ENCODE results near the gene ELMOD1.
A peak's percentile ranks its signal among the peaks of the same experiment; 100 is the strongest.

ELMOD1 gene

GRCh38 chr11:107593951-107594350, 3.0 kb downstream of the ELMOD1 start:
- in situ Hi-C loops (cut with MboI; ENCODE audit: low sequenced_read_pairs), result no loop called here
- DNase-seq (ENCODE audit: low spot score in 2 of 2), result peak in 1 of 2 experiments; percentile 11
- Histone ChIP-seq H3K27me3 (ENCODE audit: low read depth) (peaks cover 46% of the 10 kb centered on the region), H3K4me1 (peaks cover 3% of the 10 kb centered on the region; the same call in 1 of the 2 replicates), H3K36me3 (replicated peaks) (no peaks in the 10 kb centered on the region), H3K4me3 (no peak overlapping the region), H3K9me3 (peaks cover 2% of the 10 kb centered on the region; the same call in 1 of the 2 replicates)

- no peaks in the 10 kb centered on the region for H3K9me3 ChIP-seq
- in situ Hi-C loops (cut with MboI; ENCODE audit: low sequenced_read_pairs), result no loop called here
- no peaks in the 10 kb centered on the region for H3K36me3 ChIP-seq (replicated peaks)
- no peak for DNase-seq (ENCODE audit: low spot score in 2 of 2)
- no peak overlapping the region for H3K4me3 ChIP-seq
- peaks cover 3% of the 10 kb centered on the region; the same call in 1 of the 2 replicates for H3K4me1 ChIP-seq
- H3K27me3 ChIP-seq (ENCODE audit: low read depth), result peaks cover 45% of the 10 kb centered on the region
Observed at GRCh38 chr11:107594736-107595135, 3.8 kb downstream of the ELMOD1 start.

GRCh38 chr11:107598225-107599139, 7.5 kb downstream of the ELMOD1 start:
- H3K4me3 ChIP-seq, result no peak overlapping the region

GRCh38 chr11:107605061-107606006, 14.4 kb downstream of the ELMOD1 start:
- Histone ChIP-seq H3K36me3 (replicated peaks) (no peaks in the 10 kb centered on the region), H3K4me3 (no peak overlapping the region), H3K9me3 (no peaks in the 10 kb centered on the region), H3K4me1 (peaks cover 10% of the 10 kb centered on the region), H3K27me3 (ENCODE audit: low read depth) (no peaks in the 10 kb centered on the region)
- no peak for DNase-seq (ENCODE audit: low spot score in 2 of 2)
- in situ Hi-C loops (cut with MboI; ENCODE audit: low sequenced_read_pairs), result no loop called here

More at GRCh38 chr11:107598225-107599139, 7.5 kb downstream of the ELMOD1 start:
- no peaks in the 10 kb centered on the region for H3K9me3 ChIP-seq
- in situ Hi-C loops (cut with MboI; ENCODE audit: low sequenced_read_pairs), result no loop called here
- H3K36me3 ChIP-seq (replicated peaks), result no peaks in the 10 kb centered on the region
- peaks cover 23% of the 10 kb centered on the region for H3K27me3 ChIP-seq (ENCODE audit: low read depth)
- peaks cover 4% of the 10 kb centered on the region; the same call in 1 of the 2 replicates for H3K4me1 ChIP-seq
- peak in 1 of 2 experiments; percentile 52 for DNase-seq (ENCODE audit: low spot score in 2 of 2)

GRCh38 chr11:107606141-107606540, 15.2 kb downstream of the ELMOD1 start:
- no peaks in the 10 kb centered on the region for H3K36me3 ChIP-seq (replicated peaks)
- in situ Hi-C loops (cut with MboI; ENCODE audit: low sequenced_read_pairs), result no loop called here
- no peak overlapping the region for H3K4me3 ChIP-seq
- peaks cover 10% of the 10 kb centered on the region for H3K4me1 ChIP-seq
- DNase-seq (ENCODE audit: low spot score in 2 of 2), result peak in 1 of 2 experiments; percentile 18
- H3K27me3 ChIP-seq (ENCODE audit: low read depth), result no peaks in the 10 kb centered on the region
- H3K9me3 ChIP-seq, result no peaks in the 10 kb centered on the region

- no peaks in the 10 kb centered on the region for H3K9me3 ChIP-seq
- DNase-seq (ENCODE audit: low spot score in 2 of 2), result no peak
- H3K36me3 ChIP-seq (replicated peaks), result no peaks in the 10 kb centered on the region
- in situ Hi-C loops (cut with MboI; ENCODE audit: low sequenced_read_pairs), result no loop called here
- peaks cover 6% of the 10 kb centered on the region for H3K4me1 ChIP-seq
- no peaks in the 10 kb centered on the region for H3K27me3 ChIP-seq (ENCODE audit: low read depth)
- H3K4me3 ChIP-seq, result no peak overlapping the region
Observed at GRCh38 chr11:107608809-107609208, 17.9 kb downstream of the ELMOD1 start.

GRCh38 chr11:107609400-107610218, 18.7 kb downstream of the ELMOD1 start:
- no peak for DNase-seq (ENCODE audit: low spot score in 2 of 2)
- Histone ChIP-seq H3K4me1 (peaks cover 6% of the 10 kb centered on the region), H3K36me3 (replicated peaks) (no peaks in the 10 kb centered on the region), H3K27me3 (ENCODE audit: low read depth) (no peaks in the 10 kb centered on the region), H3K9me3 (no peaks in the 10 kb centered on the region), H3K4me3 (no peak overlapping the region)
- in situ Hi-C loops (cut with MboI; ENCODE audit: low sequenced_read_pairs), result no loop called here

- Histone ChIP-seq H3K9me3 (no peaks in the 10 kb centered on the region), H3K27me3 (ENCODE audit: low read depth) (no peaks in the 10 kb centered on the region), H3K36me3 (replicated peaks) (no peaks in the 10 kb centered on the region), H3K4me1 (no peaks in the 10 kb centered on the region; the same call in 1 of the 2 replicates), H3K4me3 (no peak overlapping the region)
- in situ Hi-C loops (cut with MboI; ENCODE audit: low sequenced_read_pairs), result no loop called here
- no peak for DNase-seq (ENCODE audit: low spot score in 2 of 2)
Observed at GRCh38 chr11:107612445-107612844, 21.5 kb downstream of the ELMOD1 start.

GRCh38 chr11:107619926-107620325, 29.0 kb downstream of the ELMOD1 start:
- Histone ChIP-seq H3K27me3 (ENCODE audit: low read depth) (no peaks in the 10 kb centered on the region), H3K36me3 (replicated peaks) (no peaks in the 10 kb centered on the region), H3K4me3 (no peak overlapping the region), H3K9me3 (no peaks in the 10 kb centered on the region), H3K4me1 (no peaks in the 10 kb centered on the region)
- DNase-seq (ENCODE audit: low spot score in 2 of 2), result no peak
- in situ Hi-C loops (cut with MboI; ENCODE audit: low sequenced_read_pairs), result no loop called here

- Histone ChIP-seq H3K4me1 (no peaks in the 10 kb centered on the region), H3K36me3 (replicated peaks) (no peaks in the 10 kb centered on the region), H3K27me3 (ENCODE audit: low read depth) (peaks cover 11% of the 10 kb centered on the region), H3K9me3 (no peaks in the 10 kb centered on the region), H3K4me3 (no peak overlapping the region)
- no peak for DNase-seq (ENCODE audit: low spot score in 2 of 2)
- in situ Hi-C loops (cut with MboI; ENCODE audit: low sequenced_read_pairs), result no loop called here
Observed at GRCh38 chr11:107621081-107621480, 30.1 kb downstream of the ELMOD1 start.

GRCh38 chr11:107623183-107623582, 32.2 kb downstream of the ELMOD1 start:
- H3K4me1 ChIP-seq, result no peaks in the 10 kb centered on the region
- DNase-seq (ENCODE audit: low spot score in 2 of 2), result no peak
- no peaks in the 10 kb centered on the region for H3K36me3 ChIP-seq (replicated peaks)
- no peaks in the 10 kb centered on the region for H3K9me3 ChIP-seq
- H3K4me3 ChIP-seq, result no peak overlapping the region
- in situ Hi-C loops (cut with MboI; ENCODE audit: low sequenced_read_pairs), result no loop called here
- peaks cover 11% of the 10 kb centered on the region for H3K27me3 ChIP-seq (ENCODE audit: low read depth)

GRCh38 chr11:107624983-107625684, 34.2 kb downstream of the ELMOD1 start:
- Histone ChIP-seq H3K4me1 (no peaks in the 10 kb centered on the region), H3K36me3 (replicated peaks) (no peaks in the 10 kb centered on the region), H3K27me3 (ENCODE audit: low read depth) (peaks cover 11% of the 10 kb centered on the region), H3K9me3 (no peaks in the 10 kb centered on the region), H3K4me3 (no peak overlapping the region)
- DNase-seq (ENCODE audit: low spot score in 2 of 2), result no peak
- in situ Hi-C loops (cut with MboI; ENCODE audit: low sequenced_read_pairs), result no loop called here

GRCh38 chr11:107625685-107625989, 34.7 kb downstream of the ELMOD1 start:
- no peaks in the 10 kb centered on the region for H3K4me1 ChIP-seq
- DNase-seq (ENCODE audit: low spot score in 2 of 2), result no peak
- no peaks in the 10 kb centered on the region for H3K36me3 ChIP-seq (replicated peaks)
- no peaks in the 10 kb centered on the region for H3K9me3 ChIP-seq
- H3K27me3 ChIP-seq (ENCODE audit: low read depth), result peaks cover 11% of the 10 kb centered on the region
- in situ Hi-C loops (cut with MboI; ENCODE audit: low sequenced_read_pairs), result no loop called here
- H3K4me3 ChIP-seq, result no peak overlapping the region
